Osteoblast (primary cell): ENCODE measurements around the gene RAPGEF3. TPM values are rescaled to one million over a fixed set of nuclear protein-coding genes. Genes with fewer than 3 reads are reported as not detected.
A peak's percentile ranks its signal among the peaks of the same experiment; 100 is the strongest.

Source experiments
- DNase-seq: peaks from one replicate; pipeline ENCODE4 v3.0.0; 2011; ENCODE audit warnings: low spot score, mixed read lengths; ENCODE audit not compliant: insufficient read length; ENCODE audit errors: missing footprints
- H2AFZ ChIP-seq: 2 replicates; pipeline ENCODE4 v1.6.0; 2011; ENCODE audit warnings: mild to moderate bottlenecking, low read length
- H3K27ac ChIP-seq: 2 replicates; pipeline ENCODE4 v1.5.1; 2011; ENCODE audit warnings: mild to moderate bottlenecking, low read depth, low read length, moderate library complexity
- H3K27me3 ChIP-seq: 2 replicates; pipeline ENCODE4 v1.6.0; 2012; ENCODE audit warnings: mild to moderate bottlenecking, control low read depth, inconsistent platforms, low read length, moderate library complexity; ENCODE audit not compliant: insufficient read depth
- H3K36me3 ChIP-seq: 2 replicates; pipeline ENCODE4 v1.5.1; 2011; ENCODE audit warnings: mild to moderate bottlenecking, low read length, control low read depth, moderate library complexity; ENCODE audit not compliant: insufficient read depth
- H3K4me1 ChIP-seq: 2 replicates; pipeline ENCODE4 v1.5.1; 2011; ENCODE audit warnings: mild to moderate bottlenecking, low read length, control low read depth, moderate library complexity; ENCODE audit not compliant: insufficient read depth
- H3K4me2 ChIP-seq: 2 replicates; pipeline ENCODE4 v1.6.0; 2011; ENCODE audit warnings: mild to moderate bottlenecking, low read length; ENCODE audit not compliant: insufficient read depth
- H3K4me3 ChIP-seq: fragments of 200-600 bp; sonication (generic); 3 replicates; pipeline ENCODE4 v1.5.1; 2012; ENCODE audit warnings: mild to moderate bottlenecking, low read length, inconsistent platforms; ENCODE audit not compliant: insufficient read depth
- H3K79me2 ChIP-seq: 2 replicates; pipeline ENCODE4 v1.6.0; 2012; ENCODE audit warnings: mild to moderate bottlenecking, low read length, control low read depth, inconsistent platforms; ENCODE audit not compliant: insufficient read depth
- H3K9me3 ChIP-seq: 2 replicates; pipeline ENCODE4 v1.5.1; 2011; ENCODE audit warnings: low read depth, low read length, control low read depth
- H4K20me1 ChIP-seq: 2 replicates; pipeline ENCODE4 v1.6.0; 2012; ENCODE audit warnings: mild to moderate bottlenecking, low read length, control low read depth; ENCODE audit not compliant: insufficient read depth
- CTCF ChIP-seq: IDR thresholded peaks from 2 replicates; pipeline ENCODE4 v1.5.1; 2011; ENCODE audit warnings: mild to moderate bottlenecking, low read depth, low read length, moderate library complexity; ENCODE audit errors: extremely low read depth
- total RNA-seq: library from RNA; depleted of rRNA; stranded (reverse); fragments of >200 nt; gene quantifications from 2 replicates; pipeline ENCODE4 v1.2.3, GENCODE V29; 2012

The RAPGEF3 gene
- total RNA-seq, 1 donor = 4.3 TPM

DNA sequence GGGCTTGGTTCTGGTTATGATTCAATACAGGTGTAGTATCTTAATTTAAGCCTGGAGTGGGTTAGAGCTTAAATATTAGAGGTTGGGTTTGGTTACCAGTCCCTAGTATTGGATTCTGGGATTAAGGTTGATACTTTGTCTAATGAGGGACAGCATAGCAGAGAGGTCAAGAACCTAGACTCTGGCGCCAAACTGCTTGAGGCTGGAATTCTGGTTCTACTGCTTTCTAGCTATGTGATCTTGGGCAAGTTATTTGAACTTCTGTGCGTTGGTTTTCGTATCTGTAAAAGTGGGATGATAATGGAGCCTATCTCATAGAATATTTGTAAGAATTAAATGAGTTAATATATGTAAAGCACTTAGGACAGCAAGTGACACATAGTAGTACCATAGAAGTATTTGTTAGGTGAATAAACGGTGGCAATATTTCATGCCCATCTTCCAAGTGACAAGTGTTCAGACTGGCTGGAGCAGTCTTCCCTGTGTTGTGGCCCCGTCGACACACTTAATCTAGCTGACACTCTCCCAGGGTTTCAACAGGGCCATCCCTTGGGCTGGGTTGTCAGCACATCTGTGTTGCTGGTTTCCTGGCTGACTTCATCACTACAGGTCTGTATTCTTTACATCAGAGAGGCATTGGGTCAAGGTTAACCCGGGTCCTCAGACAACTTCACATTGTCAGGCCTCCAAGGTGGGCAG lies 36.4 kb downstream of the RAPGEF3 start:
- Histone ChIP-seq H3K79me2 (no peaks in the 10 kb centered on the region), H3K27ac (no peak overlapping the region), H3K4me2 (no peak overlapping the region), H2AFZ (no peak overlapping the region), H3K4me1 (peaks cover 33% of the 10 kb centered on the region), H3K9me3 (no peaks in the 10 kb centered on the region), H3K4me3 (no peak overlapping the region), H4K20me1 (no peaks in the 10 kb centered on the region), H3K36me3 (no peaks in the 10 kb centered on the region), H3K27me3 (no peaks in the 10 kb centered on the region)
- TF ChIP-seq CTCF = no peak
- no peak for DNase-seq

GRCh38 chr12:47721431-47721973 lies 37.2 kb downstream of the RAPGEF3 start:
- Histone ChIP-seq H3K27me3 (no peaks in the 10 kb centered on the region), H3K4me1 (peaks cover 26% of the 10 kb centered on the region), H3K9me3 (no peaks in the 10 kb centered on the region), H2AFZ (peak overlapping the region; percentile 12), H4K20me1 (no peaks in the 10 kb centered on the region), H3K4me2 (peak overlapping the region; percentile 19), H3K4me3 (no peak overlapping the region), H3K36me3 (no peaks in the 10 kb centered on the region), H3K27ac (no peak overlapping the region), H3K79me2 (no peaks in the 10 kb centered on the region)
- DNase-seq = no peak
- TF ChIP-seq CTCF = no peak

DNA sequence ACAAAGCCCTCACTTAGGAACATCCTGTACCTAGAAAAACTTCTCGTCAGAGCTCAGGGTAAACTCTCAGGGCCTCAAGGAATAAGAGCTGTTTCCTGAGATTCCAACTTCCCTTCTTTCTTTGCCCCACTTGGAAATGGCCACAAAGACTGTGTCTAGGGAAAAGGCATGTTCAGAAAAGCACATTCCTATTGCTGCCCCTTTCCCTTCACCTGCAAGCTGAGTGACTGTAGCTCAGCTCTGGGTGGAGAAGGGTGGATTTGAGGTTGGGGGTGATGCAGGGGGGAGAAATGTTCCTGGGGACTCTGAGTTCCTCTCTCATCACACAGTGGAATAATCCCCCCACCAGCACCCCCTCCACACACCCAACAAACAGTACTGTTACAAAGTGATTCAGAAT lies 40.1 kb downstream of the RAPGEF3 start:
- Histone ChIP-seq H3K4me3 (no peak overlapping the region), H3K9me3 (no peaks in the 10 kb centered on the region), H4K20me1 (no peaks in the 10 kb centered on the region), H3K79me2 (no peaks in the 10 kb centered on the region), H3K27ac (no peak overlapping the region), H3K27me3 (no peaks in the 10 kb centered on the region), H3K36me3 (no peaks in the 10 kb centered on the region), H3K4me2 (no peak overlapping the region), H2AFZ (no peak overlapping the region), H3K4me1 (peaks cover 25% of the 10 kb centered on the region)
- TF ChIP-seq CTCF = no peak
- peak; percentile 50 for DNase-seq

DNA sequence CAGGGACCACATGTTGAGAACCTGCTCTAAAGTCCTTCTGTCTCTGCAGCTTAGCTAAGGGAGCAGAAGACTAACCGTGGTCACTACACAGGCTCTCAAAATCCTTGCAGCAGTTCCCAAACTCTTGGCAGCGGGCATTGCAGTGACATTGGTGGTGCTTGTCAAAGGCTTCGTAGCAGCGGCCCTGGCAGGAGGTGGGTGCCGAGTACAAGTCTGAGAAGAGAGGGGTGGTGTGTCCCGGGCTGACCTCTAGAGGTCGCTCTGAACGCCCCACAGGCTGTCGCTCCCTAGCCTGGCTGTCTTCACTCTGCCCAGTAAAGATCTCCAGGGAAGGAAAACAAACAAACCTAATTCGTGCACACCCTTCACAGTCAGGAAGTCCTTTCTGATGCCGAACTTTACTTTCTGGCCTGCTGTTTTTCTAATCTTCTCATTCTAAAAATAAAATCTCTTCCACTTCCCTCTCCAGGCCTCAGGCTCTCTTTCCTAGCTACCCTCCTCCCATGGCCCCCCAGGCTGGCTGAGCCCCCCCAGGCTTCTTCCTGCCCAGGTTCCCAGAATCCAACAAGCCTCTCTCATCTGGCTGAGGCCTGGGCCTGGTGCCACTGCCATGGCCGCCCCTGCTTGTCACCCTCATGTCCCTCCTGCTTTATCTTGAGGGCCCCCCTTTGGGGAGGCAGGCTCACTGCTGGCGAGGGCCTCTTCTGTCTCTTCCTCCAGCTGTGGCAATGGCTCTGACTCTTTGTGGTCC lies 41.1 kb downstream of the RAPGEF3 start:
- Histone ChIP-seq H2AFZ (peak overlapping the region; percentile 78), H4K20me1 (no peaks in the 10 kb centered on the region), H3K79me2 (no peaks in the 10 kb centered on the region), H3K36me3 (no peaks in the 10 kb centered on the region), H3K27me3 (no peaks in the 10 kb centered on the region), H3K9me3 (no peaks in the 10 kb centered on the region), H3K27ac (peak overlapping the region; percentile 8), H3K4me3 (no peak overlapping the region), H3K4me2 (peak overlapping the region; percentile 37), H3K4me1 (peaks cover 25% of the 10 kb centered on the region)
- peak; percentile 98 for TF ChIP-seq CTCF
- DNase-seq = peak; percentile 95
